IMR-90 (cell line): Measurements from ENCODE around the gene EFHB. TPM values are rescaled to one million over a fixed set of nuclear protein-coding genes. Genes with fewer than 3 reads are reported as not detected.

ENCODE experiments used
- ATAC-seq: fragments of 200-7000 bp; cut with Tn5 transposase; 2 replicates; pipeline ENCODE4 v1.9.1; 2020; ENCODE audit warnings: low read depth, mild to moderate bottlenecking, moderate library complexity
- BruUV-seq: library from RNA; stranded (reverse); fragments of 400-500 nt; replicated peaks from 2 replicates; lab custom pipeline; 2021; lab: Mats Ljungman, UMichigan
- CTCF ChIA-PET: fragments of 300-600 bp; formaldehyde crosslinking; extraction: SDS; loops from one replicate; lab custom pipeline; 2021; ENCODE audit warnings: antibody characterized with exemption; lab: Yijun Ruan, JAX
- POLR2A ChIA-PET: fragments of 300-600 bp; sonication (Branson Sonifier 250); formaldehyde crosslinking; loops from one replicate; lab custom pipeline; 2022; ENCODE audit warnings: antibody characterized with exemption; ENCODE audit not compliant: unreplicated experiment; lab: Charles Lee
- DNase-seq: peaks from one replicate; pipeline ENCODE4 v3.0.0; 2013
- H2AFZ ChIP-seq: replicated peaks from 2 replicates; pipeline ENCODE3; 2013; ENCODE audit warnings: low read length, mild to moderate bottlenecking; ENCODE audit not compliant: poor library complexity
- H2AK5ac ChIP-seq: 2 replicates; pipeline ENCODE4 v1.6.1; 2013; ENCODE audit warnings: low read depth, low read length, inconsistent platforms
- H2AK9ac ChIP-seq: replicated peaks from 2 replicates; pipeline ENCODE3; 2013; ENCODE audit warnings: mild to moderate bottlenecking, low read depth, low read length, moderate library complexity; ENCODE audit not compliant: poor library complexity
- H2BK120ac ChIP-seq: 2 replicates; pipeline ENCODE4 v1.6.1; 2013; ENCODE audit warnings: low read depth, low read length, inconsistent platforms
- H2BK15ac ChIP-seq: 3 replicates; pipeline ENCODE4 v1.6.1; 2013; ENCODE audit warnings: low read depth, low read length, inconsistent platforms
- H2BK20ac ChIP-seq: 2 replicates; pipeline ENCODE4 v1.6.1; 2013; ENCODE audit warnings: low read depth, mild to moderate bottlenecking, inconsistent platforms, low read length, moderate library complexity
- H2BK5ac ChIP-seq: 2 replicates; pipeline ENCODE4 v1.6.1; 2013; ENCODE audit warnings: mild to moderate bottlenecking, low read depth, low read length, inconsistent platforms; ENCODE audit not compliant: poor library complexity, severe bottlenecking
- H3K14ac ChIP-seq: replicated peaks from 2 replicates; pipeline ENCODE4 v1.6.1; 2013; ENCODE audit warnings: low read depth, low read length, inconsistent platforms
- H3K18ac ChIP-seq: 2 replicates; pipeline ENCODE4 v1.6.1; 2013; ENCODE audit warnings: low read depth, low read length, control low read depth
- H3K23ac ChIP-seq: 2 replicates; pipeline ENCODE4 v1.6.1; 2013; ENCODE audit warnings: low read depth, low read length, inconsistent platforms
- H3K27ac ChIP-seq: 2 replicates; pipeline ENCODE4 v1.5.1; 2013; ENCODE audit warnings: mild to moderate bottlenecking, control low read depth, low read length; ENCODE audit not compliant: insufficient read depth
- H3K27me3 ChIP-seq: 2 replicates; pipeline ENCODE4 v1.6.1; 2013; ENCODE audit warnings: low read length; ENCODE audit not compliant: control insufficient read depth, insufficient read depth
- H3K36me3 ChIP-seq: 2 replicates; pipeline ENCODE4 v1.6.1; 2013; ENCODE audit warnings: low read length, mixed read lengths; ENCODE audit not compliant: control insufficient read depth, insufficient read depth
- H3K4ac ChIP-seq: 2 replicates; pipeline ENCODE4 v1.6.1; 2013; ENCODE audit warnings: low read depth, low read length, inconsistent platforms
- H3K4me1 ChIP-seq: 2 replicates; pipeline ENCODE4 v1.6.1; 2013; ENCODE audit warnings: low read length, mixed read lengths; ENCODE audit not compliant: control insufficient read depth, insufficient read depth
- H3K4me2 ChIP-seq: 2 replicates; pipeline ENCODE4 v1.6.1; 2013; ENCODE audit warnings: low read depth, mild to moderate bottlenecking, control low read depth, low read length, moderate library complexity
- H3K4me3 ChIP-seq: 2 replicates; pipeline ENCODE4 v1.5.1; 2013; ENCODE audit warnings: low read depth, mild to moderate bottlenecking, control low read depth, low read length, moderate library complexity; ENCODE audit not compliant: insufficient read depth
- H3K56ac ChIP-seq: 2 replicates; pipeline ENCODE4 v1.6.1; 2013; ENCODE audit warnings: low read length, inconsistent platforms; ENCODE audit not compliant: insufficient read depth; ENCODE audit errors: extremely low read depth
- H3K79me1 ChIP-seq, 2 experiments: 2 replicates each; pipeline ENCODE4 v1.6.1; 2013; ENCODE audit warnings: low read length in 2 of 2, inconsistent platforms in 1 of 2, low read depth in 1 of 2
- H3K9ac ChIP-seq: 2 replicates; pipeline ENCODE4 v1.6.1; 2013; ENCODE audit warnings: low read depth, low read length, control low read depth
- H3K9me1 ChIP-seq: 2 replicates; pipeline ENCODE4 v1.6.1; 2013; ENCODE audit warnings: low read length, inconsistent platforms; ENCODE audit not compliant: insufficient read depth
- H3K9me3 ChIP-seq: 2 replicates; pipeline ENCODE4 v1.6.1; 2013; ENCODE audit warnings: low read length; ENCODE audit not compliant: control insufficient read depth, insufficient read depth
- H4K20me1 ChIP-seq: 2 replicates; pipeline ENCODE4 v1.6.1; 2013; ENCODE audit warnings: low read length, inconsistent platforms; ENCODE audit not compliant: insufficient read depth
- H4K5ac ChIP-seq: 2 replicates; pipeline ENCODE4 v1.6.1; 2013; ENCODE audit warnings: mild to moderate bottlenecking, low read depth, low read length, control low read depth
- H4K8ac ChIP-seq, 2 experiments: 2 replicates each; pipeline ENCODE4 v1.6.1; 2013; ENCODE audit warnings: low read depth in 2 of 2, low read length in 2 of 2, control low read depth in 1 of 2, inconsistent platforms in 1 of 2
- H4K91ac ChIP-seq: 2 replicates; pipeline ENCODE4 v1.6.1; 2013; ENCODE audit warnings: low read depth, low read length, inconsistent platforms; ENCODE audit not compliant: insufficient read depth
- BHLHE40 ChIP-seq: fragments of 150-350 bp; IDR thresholded peaks from 2 replicates; pipeline ENCODE4 v1.6.1; 2016; ENCODE audit warnings: mild to moderate bottlenecking, low read depth, low read length
- CEBPB ChIP-seq: IDR thresholded peaks from 2 replicates; pipeline ENCODE4 v1.6.1; 2012; ENCODE audit warnings: low read depth, low read length, improper control_type of control experiment
- CHD1 ChIP-seq: IDR thresholded peaks from 2 replicates; pipeline ENCODE4 v1.6.1; 2012; ENCODE audit warnings: low read depth, low read length, improper control_type of control experiment
- CTCF ChIP-seq: conservative IDR thresholded peaks from 2 replicates; pipeline ENCODE4 v1.5.1; 2012; ENCODE audit warnings: mild to moderate bottlenecking, low read depth, low read length, improper control_type of control experiment
- ELK1 ChIP-seq: fragments of 150-350 bp; IDR thresholded peaks from 2 replicates; pipeline ENCODE4 v1.6.1; 2016; ENCODE audit warnings: low read depth, mild to moderate bottlenecking, low read length, moderate library complexity, borderline replicate concordance
- FOS ChIP-seq: fragments of 150-350 bp; IDR thresholded peaks from 2 replicates; pipeline ENCODE4 v1.6.1; 2016; ENCODE audit warnings: low read depth, low read length
- MAFK ChIP-seq: IDR thresholded peaks from 2 replicates; pipeline ENCODE4 v1.6.1; 2012; ENCODE audit warnings: low read depth, low read length, improper control_type of control experiment
- MAZ ChIP-seq: IDR thresholded peaks from 2 replicates; pipeline ENCODE4 v1.6.1; 2012; ENCODE audit warnings: low read depth, mild to moderate bottlenecking, low read length, improper control_type of control experiment, moderate library complexity, borderline replicate concordance
- MXI1 ChIP-seq: IDR thresholded peaks from 2 replicates; pipeline ENCODE4 v1.6.1; 2012; ENCODE audit warnings: low read depth, mild to moderate bottlenecking, low read length, moderate library complexity, borderline replicate concordance
- NFE2L2 ChIP-seq: fragments of 150-350 bp; IDR thresholded peaks from 2 replicates; pipeline ENCODE4 v1.6.1; 2016; ENCODE audit warnings: low read depth, mild to moderate bottlenecking, low read length
- POLR2A ChIP-seq: IDR thresholded peaks from 2 replicates; pipeline ENCODE4 v1.6.1; 2012; ENCODE audit warnings: mild to moderate bottlenecking, low read depth, low read length
- RAD21 ChIP-seq: IDR thresholded peaks from 2 replicates; pipeline ENCODE4 v1.6.1; 2012; ENCODE audit warnings: low read length, improper control_type of control experiment
- RCOR1 ChIP-seq: IDR thresholded peaks from 2 replicates; pipeline ENCODE4 v1.6.1; 2012; ENCODE audit warnings: mild to moderate bottlenecking, low read length, improper control_type of control experiment; ENCODE audit not compliant: insufficient replicate concordance
- RFX5 ChIP-seq: IDR thresholded peaks from 2 replicates; pipeline ENCODE4 v1.8.0; 2012; ENCODE audit warnings: low read depth, mild to moderate bottlenecking, low read length, moderate library complexity
- SMC3 ChIP-seq: fragments of 150-350 bp; IDR thresholded peaks from 2 replicates; pipeline ENCODE4 v1.6.1; 2016; ENCODE audit warnings: low read depth, mild to moderate bottlenecking, antibody characterized with exemption, low read length, moderate library complexity
- USF2 ChIP-seq: fragments of 150-350 bp; IDR thresholded peaks from 2 replicates; pipeline ENCODE4 v1.6.1; 2017; ENCODE audit warnings: mild to moderate bottlenecking, antibody characterized with exemption, low read length, low read depth
- WGBS, 2 experiments: methylation state at CpG; one replicate each; pipeline versions ENCODE4 v1.1.5 to v1.1.7; 2013; ENCODE audit warnings: missing lambda C conversion rate in 2 of 2; ENCODE audit not compliant: insufficient read length in 1 of 2; ENCODE audit errors: extremely low coverage in 2 of 2; 5-methylcytosine and 5-hydroxymethylcytosine counted together
- dilution Hi-C: fragments of 300-500 bp; cut with HindIII; formaldehyde crosslinking; loops from one replicate; pipeline ENCODE4 v1.14.3; 2018; ENCODE audit warnings: low sequenced_read_pairs; ENCODE audit not compliant: unreplicated experiment
- in situ Hi-C: fragments of 300-500 bp; cut with MboI; formaldehyde crosslinking; loops from 3 replicates; pipeline ENCODE4 v1.14.3; 2019; ENCODE audit warnings: low sequenced_read_pairs, inconsistent platforms, mixed read lengths
- intact Hi-C: fragments of 100-400 bp; cut with micrococcal nuclease; formaldehyde crosslinking; loops from 2 replicates; pipeline ENCODE4 v1.10.0; 2022
- polyA plus RNA-seq, 3 experiments: library from polyadenylated mRNA; depleted of rRNA; stranded (reverse); fragments of >200 nt; gene quantifications; 2 replicates each; pipeline ENCODE4 v1.2.3, GENCODE V29; 2012; ENCODE audit warnings: low replicate concordance in 1 of 3
- total RNA-seq: library from RNA; depleted of rRNA; stranded (reverse); fragments of >200 nt; gene quantifications from 2 replicates; pipeline ENCODE4 v1.2.3, GENCODE V29; 2012

EFHB gene
- total and polyA plus RNA-seq, 2 of the 4 experiments (the other 2 are of a cell fraction) = under 0.01 to 1.0 TPM

GRCh38 chr3:19903649-19904048 is 30.4 kb downstream of the EFHB start:
- no CpG with 5 or more reads among the region's 2 CpGs for WGBS, 2 experiments
- H4K8ac ChIP-seq = no peak overlapping the region
- CTCF ChIA-PET = no interaction called here

More at GRCh38 chr3:19903649-19904048, 30.4 kb downstream of the EFHB start:
- no peak overlapping the region for H2AK5ac ChIP-seq
- H4K91ac ChIP-seq = no peak overlapping the region
- H2BK15ac ChIP-seq = no peak overlapping the region
- H3K23ac ChIP-seq = no peak overlapping the region
- intact Hi-C loops (no loop called here), in situ Hi-C loops (no loop called here), dilution Hi-C loops (no loop called here)
- H4K20me1 ChIP-seq = no peaks in the 10 kb centered on the region
- no peak overlapping the region for H3K4me3 ChIP-seq
- H3K36me3 ChIP-seq = no peaks in the 10 kb centered on the region
- H3K18ac ChIP-seq = no peak overlapping the region
- no peak overlapping the region for H2BK120ac ChIP-seq
- H3K56ac ChIP-seq = no peak overlapping the region
- H3K9ac ChIP-seq = no peak overlapping the region
- no peaks in the 10 kb centered on the region for H3K27me3 ChIP-seq
- TF ChIP-seq RAD21 (no peak), NFE2L2 (no peak), CEBPB (no peak), FOS (no peak), BHLHE40 (no peak), POLR2A (no peak), MAZ (no peak), CTCF (no peak), ELK1 (no peak), SMC3 (no peak), RFX5 (no peak), CHD1 (no peak), USF2 (no peak), MAFK (no peak), MXI1 (no peak), RCOR1 (no peak)
- POLR2A ChIA-PET = no interaction called here
- no peak overlapping the region for H2AK9ac ChIP-seq
- no peak for DNase-seq
- no peak overlapping the region for H4K5ac ChIP-seq
- H3K4me2 ChIP-seq = no peak overlapping the region
- no peak overlapping the region for H3K27ac ChIP-seq
- H3K9me3 ChIP-seq = no peaks in the 10 kb centered on the region
- H3K4ac ChIP-seq = no peak overlapping the region
- H3K9me1 ChIP-seq = no peaks in the 10 kb centered on the region
- H2BK5ac ChIP-seq = no peak overlapping the region
- no peak overlapping the region for H3K14ac ChIP-seq
- no peak for ATAC-seq
- H2AFZ ChIP-seq = no peak overlapping the region
- no peak overlapping the region for H2BK20ac ChIP-seq
- no peaks in the 10 kb centered on the region for H3K4me1 ChIP-seq
- no peaks in the 10 kb centered on the region for H3K79me1 ChIP-seq
- BruUV-seq = no TSS peak
